Fibroblast of villous mesenchyme (primary cell): ENCODE data around the gene KAZN. TPM values are rescaled to one million over a fixed set of nuclear protein-coding genes. Genes with fewer than 3 reads are reported as not detected.

Source experiments
- DNase-seq: peaks from one replicate; pipeline ENCODE4 v3.0.0-alpha.2; 2010; ENCODE audit warnings: low read depth
- H3K4me3 ChIP-seq: 2 replicates; pipeline ENCODE4 v1.5.1; 2011; ENCODE audit warnings: low read depth, mild to moderate bottlenecking, low read length
- total RNA-seq: library from RNA; depleted of rRNA; stranded (reverse); fragments of >200 nt; gene quantifications from 2 replicates; pipeline ENCODE4 v1.2.3, GENCODE V29; 2012
- TF ChIP-seq, protein P1 (sequence below): IDR thresholded peaks from 2 replicates; pipeline ENCODE4 v1.5.1; 2012; ENCODE audit warnings: low read depth, mild to moderate bottlenecking, low read length; ENCODE audit not compliant: insufficient read depth

The KAZN gene
- total RNA-seq, 1 donor: 8.6 TPM

DNA sequence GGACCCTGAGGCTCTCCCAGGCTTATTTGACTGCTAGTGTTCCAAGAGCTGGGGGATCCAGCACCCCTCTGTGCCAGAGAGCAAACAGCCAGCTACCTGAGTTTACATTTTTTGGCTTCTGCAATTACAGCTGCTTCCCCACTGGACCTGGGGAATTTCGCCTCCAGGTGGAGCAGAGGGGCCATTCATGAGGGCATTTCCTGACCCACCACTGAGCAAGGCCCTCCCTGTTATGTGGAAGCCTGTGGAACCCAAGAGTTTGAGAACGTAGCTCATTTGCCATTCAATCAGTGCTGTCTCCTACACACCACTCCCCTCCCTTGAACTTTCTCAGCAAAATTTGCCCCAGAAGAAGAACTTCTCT, 512.4 kb downstream of the KAZN start:
- TF ChIP-seq, protein P1, sequence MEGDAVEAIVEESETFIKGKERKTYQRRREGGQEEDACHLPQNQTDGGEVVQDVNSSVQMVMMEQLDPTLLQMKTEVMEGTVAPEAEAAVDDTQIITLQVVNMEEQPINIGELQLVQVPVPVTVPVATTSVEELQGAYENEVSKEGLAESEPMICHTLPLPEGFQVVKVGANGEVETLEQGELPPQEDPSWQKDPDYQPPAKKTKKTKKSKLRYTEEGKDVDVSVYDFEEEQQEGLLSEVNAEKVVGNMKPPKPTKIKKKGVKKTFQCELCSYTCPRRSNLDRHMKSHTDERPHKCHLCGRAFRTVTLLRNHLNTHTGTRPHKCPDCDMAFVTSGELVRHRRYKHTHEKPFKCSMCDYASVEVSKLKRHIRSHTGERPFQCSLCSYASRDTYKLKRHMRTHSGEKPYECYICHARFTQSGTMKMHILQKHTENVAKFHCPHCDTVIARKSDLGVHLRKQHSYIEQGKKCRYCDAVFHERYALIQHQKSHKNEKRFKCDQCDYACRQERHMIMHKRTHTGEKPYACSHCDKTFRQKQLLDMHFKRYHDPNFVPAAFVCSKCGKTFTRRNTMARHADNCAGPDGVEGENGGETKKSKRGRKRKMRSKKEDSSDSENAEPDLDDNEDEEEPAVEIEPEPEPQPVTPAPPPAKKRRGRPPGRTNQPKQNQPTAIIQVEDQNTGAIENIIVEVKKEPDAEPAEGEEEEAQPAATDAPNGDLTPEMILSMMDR: no peak
- DNase-seq: no peak
- H3K4me3 ChIP-seq: no peak overlapping the region

DNA sequence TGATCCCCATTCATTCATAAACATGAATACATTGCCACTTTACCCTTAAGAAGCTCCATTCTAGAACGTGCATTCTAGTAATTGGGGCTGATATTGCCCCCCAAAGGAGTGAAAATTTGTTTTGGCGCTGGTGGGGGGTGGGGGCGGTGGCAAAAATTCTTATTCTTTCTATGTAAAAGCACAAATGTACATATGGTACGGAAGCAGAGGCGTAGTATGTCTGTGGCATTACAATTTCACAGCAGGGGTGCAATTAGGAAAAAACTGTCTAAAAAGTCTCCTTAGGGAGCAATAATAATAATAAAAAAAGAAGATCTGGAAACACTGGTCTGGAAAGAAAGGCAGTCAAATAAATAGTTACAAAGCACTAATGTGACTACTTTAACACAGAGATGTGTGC, 514.7 kb downstream of the KAZN start:
- H3K4me3 ChIP-seq: no peak overlapping the region
- TF ChIP-seq, protein P1: no peak
- no peak for DNase-seq

DNA sequence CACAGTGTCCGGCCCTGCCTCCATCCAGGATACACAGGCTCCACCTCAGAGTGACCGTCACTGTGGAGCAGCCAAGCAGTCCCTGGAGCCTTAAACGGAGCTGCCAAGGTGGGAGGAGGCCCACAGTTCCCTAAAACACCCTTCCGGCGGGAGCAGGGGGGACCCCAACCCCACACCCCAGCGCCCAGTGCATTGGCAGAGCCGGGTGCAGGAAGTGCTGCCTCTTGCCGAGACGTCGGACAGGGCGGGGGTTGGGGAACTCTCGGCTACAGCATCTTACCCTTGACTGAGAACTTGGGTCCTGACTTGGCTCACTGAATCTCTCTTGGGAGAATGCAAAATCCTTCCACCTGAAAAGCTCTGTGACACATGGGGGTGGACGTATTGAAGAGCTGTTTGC, 516.4 kb downstream of the KAZN start:
- DNase-seq: no peak
- H3K4me3 ChIP-seq: no peak overlapping the region
- TF ChIP-seq, protein P1: no peak

DNA sequence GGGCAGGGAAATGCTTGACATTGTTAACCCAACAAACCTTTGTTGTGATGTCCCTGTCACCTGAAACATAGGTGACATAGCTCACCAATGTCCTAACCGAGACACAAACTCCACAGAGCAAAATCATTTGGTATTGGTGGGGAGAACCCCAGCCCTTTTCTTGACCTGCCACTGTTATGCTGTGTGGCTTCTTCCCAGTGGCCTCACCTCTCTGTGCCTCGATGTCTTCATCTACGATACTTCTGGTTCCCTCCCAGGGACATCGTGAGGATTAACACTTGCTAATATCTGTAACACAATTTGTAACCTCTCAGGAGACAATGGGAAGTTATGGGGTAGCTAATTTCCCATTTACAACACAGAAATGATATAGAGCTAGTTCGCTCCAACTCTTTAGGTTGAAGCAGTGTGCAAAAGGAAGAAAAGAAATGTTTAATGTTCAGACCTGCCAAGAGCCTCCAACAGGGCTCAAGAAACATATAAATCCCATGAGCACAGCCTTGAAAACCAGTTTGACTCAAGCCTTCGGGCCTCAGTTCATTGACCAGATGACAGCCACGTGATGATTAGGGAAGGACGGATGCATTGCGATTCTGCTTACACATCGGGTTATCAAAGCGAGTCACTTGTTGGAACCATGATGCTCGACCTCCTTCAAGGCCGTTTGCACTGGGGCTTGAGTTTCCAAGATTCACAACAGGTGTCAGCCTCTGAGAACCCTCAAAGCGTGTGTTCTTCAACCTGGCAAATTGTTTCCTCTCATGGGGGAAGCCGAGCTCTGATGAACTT, 517.3 kb downstream of the KAZN start:
- DNase-seq: no peak
- TF ChIP-seq, protein P1: no peak
- no peak overlapping the region for H3K4me3 ChIP-seq

DNA sequence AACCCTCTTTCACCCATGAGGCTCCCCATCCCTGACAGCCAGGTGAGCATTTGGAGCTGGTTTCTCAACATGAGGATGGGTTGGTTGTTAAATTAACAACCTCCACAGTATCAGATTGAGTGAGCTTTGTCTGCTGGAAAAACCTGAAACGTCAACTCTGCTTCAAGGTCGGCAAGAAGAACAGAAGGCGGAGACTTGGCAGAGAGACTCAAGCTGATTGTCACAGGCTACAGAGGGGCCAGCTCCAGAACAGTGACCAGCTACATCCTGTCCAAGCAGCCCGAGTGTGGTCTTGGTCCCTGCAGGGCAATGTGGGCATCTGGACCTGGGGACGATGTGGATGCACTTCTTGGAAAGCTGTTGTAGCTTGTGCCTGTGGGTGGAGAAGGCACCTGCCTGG, 518.5 kb downstream of the KAZN start:
- no peak for DNase-seq
- H3K4me3 ChIP-seq: no peak overlapping the region
- TF ChIP-seq, protein P1: no peak

DNA sequence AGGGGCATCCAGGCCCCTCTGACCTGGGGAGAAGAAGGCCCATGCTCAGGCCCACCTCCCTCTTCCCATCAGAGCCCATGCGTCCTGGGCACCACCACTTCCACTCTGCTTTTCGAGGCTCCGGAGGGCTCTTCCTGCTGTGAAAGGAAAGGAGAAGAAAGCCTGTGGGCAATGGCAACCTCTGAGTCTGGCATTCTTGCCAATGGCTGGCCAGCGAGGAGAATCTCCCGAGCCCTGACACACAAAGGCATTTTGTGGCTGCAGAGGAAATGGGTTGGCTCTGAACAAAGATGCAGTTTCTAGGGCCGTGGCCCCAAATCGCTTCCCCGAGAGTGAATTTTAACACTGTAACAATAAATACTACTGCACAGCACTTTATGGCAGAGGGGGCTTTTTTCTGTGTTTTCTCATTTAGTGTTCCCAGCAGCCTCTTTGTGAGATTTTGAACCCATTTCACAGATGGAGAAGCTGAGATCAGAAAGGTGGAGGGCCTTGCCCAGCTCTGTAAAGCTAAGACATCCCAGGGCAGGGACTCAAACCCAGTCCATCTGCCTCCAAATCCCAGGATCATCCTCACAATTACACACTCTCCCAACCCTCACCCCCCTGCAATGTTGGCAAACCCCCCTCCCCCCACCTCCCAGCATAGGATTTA, 519.3 kb downstream of the KAZN start:
- H3K4me3 ChIP-seq: no peak overlapping the region
- DNase-seq: no peak
- TF ChIP-seq, protein P1: no peak
